ENCODE measurements around the gene FOXC1. TPM values are rescaled to one million over a fixed set of nuclear protein-coding genes. Genes with fewer than 3 reads are reported as not detected.

The FOXC1 gene
- total and polyA plus RNA-seq, 10 of the 15 experiments (the other 5 are each of a cell fraction or from before 2014, with no cell fraction given): 0.13 to 1.5 (median 0.48) TPM; not detected in 2

DNA sequence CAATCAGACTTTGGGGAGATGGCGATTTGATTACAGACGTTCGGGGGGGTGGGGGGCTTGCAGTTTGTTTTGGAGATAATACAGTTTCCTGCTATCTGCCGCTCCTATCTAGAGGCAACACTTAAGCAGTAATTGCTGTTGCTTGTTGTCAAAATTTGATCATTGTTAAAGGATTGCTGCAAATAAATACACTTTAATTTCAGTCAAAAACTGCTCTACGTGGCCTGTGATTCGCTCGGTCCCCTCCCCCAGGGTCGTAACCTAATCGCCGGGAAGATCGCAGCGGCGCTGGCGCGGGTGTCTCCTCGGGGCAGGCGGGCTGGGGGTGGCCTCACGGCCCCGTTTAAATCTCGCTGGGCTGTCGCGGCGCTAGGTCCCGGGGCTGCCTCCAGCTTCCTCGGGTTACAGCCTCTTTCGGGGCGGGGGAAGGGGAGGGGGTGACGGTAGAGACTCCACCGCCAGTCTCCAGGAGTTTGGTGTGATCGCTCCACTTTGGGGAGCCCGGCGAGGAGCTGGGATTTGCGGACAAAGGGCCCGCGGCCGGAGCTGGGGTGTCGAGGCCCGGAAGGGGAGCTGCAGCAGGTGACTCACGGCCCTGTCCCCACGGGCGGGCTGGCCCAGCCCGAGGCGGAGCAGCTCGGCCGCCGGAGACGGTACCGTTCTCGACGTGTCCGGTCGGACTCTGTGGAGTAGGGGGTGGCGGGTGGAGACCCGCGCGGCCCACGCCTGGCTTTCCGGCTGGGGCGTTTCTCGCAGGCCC is 4.2 kb downstream of the FOXC1 start (continued):
- TF ChIP-seq, protein P1, sequence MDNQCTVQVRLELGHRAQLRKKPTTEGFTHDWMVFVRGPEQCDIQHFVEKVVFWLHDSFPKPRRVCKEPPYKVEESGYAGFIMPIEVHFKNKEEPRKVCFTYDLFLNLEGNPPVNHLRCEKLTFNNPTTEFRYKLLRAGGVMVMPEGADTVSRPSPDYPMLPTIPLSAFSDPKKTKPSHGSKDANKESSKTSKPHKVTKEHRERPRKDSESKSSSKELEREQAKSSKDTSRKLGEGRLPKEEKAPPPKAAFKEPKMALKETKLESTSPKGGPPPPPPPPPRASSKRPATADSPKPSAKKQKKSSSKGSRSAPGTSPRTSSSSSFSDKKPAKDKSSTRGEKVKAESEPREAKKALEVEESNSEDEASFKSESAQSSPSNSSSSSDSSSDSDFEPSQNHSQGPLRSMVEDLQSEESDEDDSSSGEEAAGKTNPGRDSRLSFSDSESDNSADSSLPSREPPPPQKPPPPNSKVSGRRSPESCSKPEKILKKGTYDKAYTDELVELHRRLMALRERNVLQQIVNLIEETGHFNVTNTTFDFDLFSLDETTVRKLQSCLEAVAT (IDR thresholded peaks at IDR 0.05): no peak
- TF ChIP-seq JUND (IDR thresholded peaks at IDR 0.05; ENCODE audit: low read depth, low read length): no peak

GRCh38 chr6:1614448-1615150 is 4.9 kb downstream of the FOXC1 start:
- in situ Hi-C loops (cut with MboI): no loop called here
- H3K4me2 ChIP-seq (ENCODE audit: control insufficient read depth, insufficient read depth): peak overlapping the region; percentile 5; the same call in 1 of the 2 replicates
- H3K27ac ChIP-seq (ENCODE audit: control insufficient read depth, insufficient read depth): no peak overlapping the region
- peaks cover 0 to 4% of the 10 kb centered on the region in 2 experiments; a peak in 3 of 4 replicates for H3K27me3 ChIP-seq (replicated peaks in 1 of 2; ENCODE audit: control insufficient read depth in 2 of 2, insufficient read depth in 2 of 2, low read length in 1 of 2)
- no peaks in the 10 kb centered on the region for H3K4me1 ChIP-seq (ENCODE audit: control insufficient read depth, insufficient read depth, low read length)
- no peak for ATAC-seq
- CTCF ChIA-PET: interaction anchor here (0.7 kb wide), 1 partner anchor 19 kb away, joined by 3 read pairs; no protein-coding TSS in a partner anchor
- no peak overlapping the region for H3K4me3 ChIP-seq
- RAD21 ChIA-PET (ENCODE audit: unreplicated experiment): no interaction called here
- POLR2A ChIA-PET: no interaction called here
- H3K9me3 ChIP-seq (replicated peaks; ENCODE audit: control insufficient read depth, insufficient read depth, low read length): no peaks in the 10 kb centered on the region; the same call in 2 of the 3 replicates
- no TSS peak for BruUV-seq (replicated peaks)
- SMC1A ChIA-PET (ENCODE audit: uncharacterized antibody, unreplicated experiment): no interaction called here
- H4K20me1 ChIP-seq (ENCODE audit: control insufficient read depth, insufficient read depth): 0 out of 2 replicates have a peak, but pooled peaks cover 3% of the 10 kb centered on the region
- H3K9ac ChIP-seq (ENCODE audit: control insufficient read depth, insufficient read depth, low read length): no peak overlapping the region
- DNase-seq (ENCODE audit: low read depth, low spot score): no peak
- WGBS (ENCODE audit: insufficient coverage, insufficient replicate concordance, low lambda C conversion rate, missing lambda C conversion rate): 64% methylated on average over 27 of the region's 85 CpGs
- no peaks in the 10 kb centered on the region for H3K36me3 ChIP-seq (ENCODE audit: control insufficient read depth in 2 of 2, insufficient read depth in 2 of 2, low read length in 1 of 2)
- no peaks in the 10 kb centered on the region for H3K79me2 ChIP-seq (ENCODE audit: control insufficient read depth, insufficient read depth, low read length)
- intact Hi-C loops (cut with micrococcal nuclease; ENCODE audit: unreplicated experiment): loop anchor here (5.0 kb wide), 1 partner anchor 183 kb away; no protein-coding TSS in a partner anchor
- no peak for FAIRE-seq
- TF ChIP-seq BACH1 (IDR thresholded peaks at IDR 0.05; ENCODE audit: borderline replicate concordance): no peak
- no peak for TF ChIP-seq CREM (IDR thresholded peaks at IDR 0.05; ENCODE audit: low read depth)
- peak; percentile 15 for TF ChIP-seq SUZ12 (IDR thresholded peaks at IDR 0.05; ENCODE audit: unreplicated experiment)
- no peak for TF ChIP-seq ZNF207 (IDR thresholded peaks at IDR 0.05; ENCODE audit: borderline replicate concordance)
- no peak for TF ChIP-seq RBBP5 (conservative IDR thresholded peaks at IDR 0.05)
- TF ChIP-seq SPI1 (IDR thresholded peaks at IDR 0.05; ENCODE audit: borderline replicate concordance, insufficient read depth, low read depth, low read length): peak; percentile 63; the same call in 1 of the 2 replicates
- TF ChIP-seq BHLHE40 (IDR thresholded peaks at IDR 0.05; ENCODE audit: borderline replicate concordance in 1 of 2, low read depth in 2 of 2, low read length in 1 of 2): peak; percentile 11 to 14; a peak in 1 of 4 replicates
- no peak overlapping the region for H2AFZ ChIP-seq (ENCODE audit: control insufficient read depth, low read depth, low read length)

Measured in GM12878 (cell line).